NK-92 treated with Interleukin-12 subunit alpha and Interleukin-12 subunit beta, amount 100 ng/mL, for 24 hours (cell line): ENCODE results near the gene CRABP1.
"Not testable (repeated sequence)": the region's sequence is repeated elsewhere in the genome, so short reads cannot be mapped to it uniquely, and the experiment has no call there.

Source experiments
- DNase-seq: peaks from one replicate; lab custom pipeline; 2025; lab: John Stamatoyannopoulos, UW

The CRABP1 gene

DNA sequence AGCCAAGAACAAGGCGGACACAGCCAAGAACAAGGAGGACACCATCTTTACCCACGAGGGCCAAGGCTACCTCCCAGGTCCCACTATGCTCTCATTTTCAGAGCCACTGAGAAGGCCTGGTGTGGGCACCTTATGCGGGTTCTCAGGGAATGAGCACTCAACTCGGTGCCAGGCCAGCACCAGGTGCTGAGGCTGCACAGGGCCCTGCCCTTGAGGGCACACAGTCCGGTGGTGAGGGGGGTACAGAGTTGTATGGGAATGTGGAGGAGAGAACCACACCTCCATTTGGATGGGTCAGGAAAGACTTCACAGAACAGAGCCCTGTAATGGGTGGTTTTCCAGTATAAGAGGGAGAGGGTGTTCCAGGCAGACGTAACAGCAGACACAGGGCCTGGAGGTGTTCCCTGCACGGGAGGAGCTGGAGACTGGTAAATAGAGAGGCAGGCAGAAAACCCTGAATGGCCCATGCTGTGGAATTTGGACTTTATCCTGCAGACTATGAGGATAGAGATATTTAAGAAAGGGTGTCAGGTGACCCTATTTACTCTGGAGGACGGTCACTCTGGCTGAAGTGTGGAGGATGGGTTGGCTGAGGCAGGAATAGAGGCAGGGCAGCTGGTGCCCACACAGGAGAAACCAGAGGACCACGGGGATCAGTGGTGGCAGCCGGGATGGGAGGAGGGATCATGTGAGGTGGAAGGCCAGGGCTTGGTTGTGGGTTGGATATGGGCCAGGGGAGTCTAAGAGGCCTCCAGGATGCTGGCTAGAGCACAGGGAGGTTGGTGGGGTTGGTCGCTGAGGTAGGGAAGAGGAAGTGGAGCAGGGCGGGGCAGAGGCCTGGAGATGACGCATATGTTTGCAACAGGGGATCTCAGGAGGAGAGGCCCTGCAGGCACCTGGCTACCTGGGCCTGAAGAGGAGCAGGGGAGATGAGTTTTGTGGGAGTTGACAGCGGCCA is 34.6 kb downstream of the CRABP1 start:
- no peak for DNase-seq

DNA sequence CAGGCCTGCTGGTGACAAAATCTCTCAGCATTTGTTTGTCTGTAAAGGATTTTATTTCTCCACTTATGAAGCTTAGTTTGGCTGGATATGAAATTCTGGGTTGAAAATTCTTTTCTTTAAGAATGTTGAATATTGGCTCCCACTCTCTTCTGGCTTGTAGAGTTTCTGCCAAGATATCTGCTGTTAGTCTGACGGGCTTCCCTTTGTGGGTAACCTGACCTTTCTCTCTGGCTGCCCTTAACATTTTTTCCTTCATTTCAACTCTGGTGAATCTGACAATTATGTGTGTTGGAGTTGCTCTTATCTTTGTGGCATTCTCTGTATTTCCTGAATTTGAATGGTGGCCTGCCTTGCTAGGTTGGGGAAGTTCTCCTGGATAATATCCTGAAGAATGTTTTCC is 40.0 kb downstream of the CRABP1 start:
- DNase-seq: not testable (repeated sequence)

DNA sequence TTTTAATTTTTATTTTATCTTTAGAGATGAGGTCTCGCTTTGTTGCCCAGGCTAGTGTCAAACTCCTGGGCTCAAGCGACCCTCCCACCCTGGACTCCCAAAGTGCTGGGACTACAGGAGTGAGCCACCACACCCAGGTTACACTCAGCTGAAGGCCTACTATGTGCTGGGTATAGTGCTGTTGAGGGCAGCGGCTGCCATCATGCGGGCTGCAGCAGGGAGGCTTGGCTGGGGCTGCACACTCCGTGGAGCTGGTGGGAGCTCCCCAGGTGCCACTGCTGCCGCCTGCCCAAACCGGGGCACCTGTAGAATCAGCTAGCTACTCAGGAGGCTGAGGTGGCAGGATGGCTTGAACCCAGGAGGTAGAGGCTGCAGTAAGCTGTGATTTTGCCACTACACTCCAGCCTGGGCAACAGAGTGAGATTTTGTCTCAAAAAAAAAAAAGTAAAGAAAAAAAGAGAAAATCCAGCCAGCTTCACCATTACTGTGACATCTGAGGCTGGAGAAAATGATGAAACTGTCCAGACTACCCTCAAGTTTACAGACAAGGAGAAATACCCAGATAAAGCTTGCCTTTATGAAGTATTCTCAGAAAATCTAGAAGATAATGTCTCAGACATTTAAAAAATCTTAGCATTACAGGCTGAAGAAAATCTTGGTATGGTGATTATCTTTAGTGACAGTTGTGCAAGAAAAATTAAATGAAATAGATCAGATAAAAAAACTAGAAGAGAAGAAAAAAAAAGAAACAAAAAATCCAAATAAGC is 42.1 kb downstream of the CRABP1 start:
- no peak for DNase-seq

DNA sequence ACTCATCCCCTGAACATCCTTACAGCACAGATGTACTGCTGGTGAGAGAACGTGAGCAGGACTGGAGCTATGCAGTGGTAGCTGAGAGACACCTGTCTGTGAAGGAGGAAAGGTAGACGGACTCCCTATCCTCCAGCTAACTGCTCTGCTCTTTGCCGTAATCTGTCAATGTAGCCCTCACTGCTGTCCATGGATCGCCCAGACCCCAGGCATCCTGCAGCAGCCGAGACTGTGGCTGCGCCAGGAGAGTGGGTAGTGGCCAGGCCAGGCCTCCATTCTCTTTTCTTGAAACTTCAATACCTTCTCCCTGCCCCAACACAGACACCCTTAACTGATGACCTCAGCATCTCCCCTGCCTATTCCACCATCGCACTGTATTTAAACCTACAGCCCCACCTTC is 44.5 kb downstream of the CRABP1 start:
- DNase-seq: no peak

DNA sequence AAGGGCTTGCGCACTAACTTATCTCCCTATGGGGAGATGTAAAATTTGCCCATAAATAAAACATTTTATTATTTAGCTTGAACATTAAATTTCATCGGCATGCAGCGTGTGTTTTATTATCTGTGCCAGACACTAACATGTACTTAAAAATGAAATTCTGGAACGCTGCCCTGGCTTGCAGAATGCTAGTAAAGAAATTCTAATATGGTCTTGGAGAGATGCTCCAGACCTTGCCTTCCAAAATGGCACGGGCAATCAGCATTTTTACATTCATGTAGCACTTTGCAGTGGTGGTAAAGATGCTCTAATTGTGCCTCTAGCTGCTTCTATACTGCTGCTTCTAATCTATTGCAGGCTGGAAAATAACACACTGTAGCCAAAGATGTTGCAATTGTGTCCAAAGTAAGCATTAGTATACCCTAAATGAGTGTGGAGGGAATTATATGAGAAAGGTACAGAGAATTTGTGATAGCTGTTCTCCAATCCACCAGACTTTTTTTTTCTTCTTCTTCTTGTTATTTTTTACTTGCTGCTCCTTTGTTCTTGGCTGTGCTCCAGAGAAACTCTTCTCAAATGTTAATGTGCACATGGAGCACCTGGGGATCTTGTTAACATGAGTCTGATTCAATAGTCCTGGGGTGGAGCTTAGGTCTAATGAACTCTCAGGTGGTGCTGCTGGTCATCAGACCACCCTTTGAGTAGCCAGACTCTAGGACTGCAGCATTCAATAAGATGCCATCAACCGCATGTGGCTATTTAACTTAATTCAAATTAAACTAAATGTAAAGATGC is 47.3 kb downstream of the CRABP1 start:
- no peak for DNase-seq

DNA sequence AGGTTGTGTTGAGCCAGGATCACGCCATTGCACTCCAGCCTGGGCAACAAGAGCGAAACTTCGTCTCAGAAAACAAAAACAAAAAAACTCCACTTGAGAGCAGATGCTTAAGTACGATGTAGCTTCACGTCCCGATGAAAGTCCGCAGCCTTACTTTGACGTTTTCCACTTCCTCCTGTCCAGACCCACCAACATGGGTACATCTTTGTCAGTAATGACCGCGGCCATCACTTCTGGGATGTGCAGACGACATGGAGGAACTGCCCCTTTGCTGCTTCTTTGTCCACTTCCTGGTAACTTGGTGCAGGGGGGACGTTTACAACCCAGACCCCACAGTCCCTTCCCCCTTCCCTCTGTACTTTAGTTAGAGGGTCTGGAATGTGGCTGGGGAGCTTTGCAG is 48.7 kb downstream of the CRABP1 start:
- no peak for DNase-seq

DNA sequence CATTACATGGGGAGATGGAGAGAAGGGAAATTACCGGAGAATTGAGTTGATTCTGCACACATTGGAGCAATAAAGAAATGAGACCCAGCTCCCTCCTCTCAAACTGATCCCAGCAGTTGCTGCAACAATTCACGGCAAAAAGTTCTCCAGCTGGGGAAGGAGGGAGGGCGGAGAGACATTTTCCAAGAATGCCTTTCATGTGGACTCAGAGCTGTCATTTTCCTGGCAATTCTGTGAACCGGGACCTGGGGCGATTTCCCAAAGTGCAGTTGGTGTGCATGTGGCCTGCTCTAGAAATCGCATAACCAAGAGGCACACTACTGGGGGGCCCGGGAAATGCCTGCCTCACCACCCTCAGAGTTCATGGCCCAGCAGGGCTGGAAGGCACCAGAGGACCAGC is 49.2 kb downstream of the CRABP1 start:
- DNase-seq: no peak

DNA sequence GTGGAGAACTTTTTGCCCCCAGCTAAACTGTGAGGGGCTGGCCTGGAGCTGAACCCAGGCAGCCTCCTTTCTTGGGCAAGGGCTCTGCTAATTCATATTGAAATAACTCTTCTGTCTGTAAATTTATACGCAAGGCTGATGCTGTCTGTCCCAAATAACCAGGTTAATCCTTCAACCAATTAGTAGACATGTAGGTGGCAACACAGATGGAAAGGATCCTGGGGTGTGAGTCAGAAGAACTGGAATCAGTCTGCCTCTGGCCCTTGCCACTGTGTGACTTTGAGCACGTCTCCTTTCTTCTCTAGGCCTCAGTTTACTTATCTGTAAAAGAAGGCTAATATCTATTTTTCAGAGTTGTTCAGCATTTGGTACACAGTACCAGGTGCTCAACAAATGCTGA is 49.6 kb downstream of the CRABP1 start:
- DNase-seq: no peak

DNA sequence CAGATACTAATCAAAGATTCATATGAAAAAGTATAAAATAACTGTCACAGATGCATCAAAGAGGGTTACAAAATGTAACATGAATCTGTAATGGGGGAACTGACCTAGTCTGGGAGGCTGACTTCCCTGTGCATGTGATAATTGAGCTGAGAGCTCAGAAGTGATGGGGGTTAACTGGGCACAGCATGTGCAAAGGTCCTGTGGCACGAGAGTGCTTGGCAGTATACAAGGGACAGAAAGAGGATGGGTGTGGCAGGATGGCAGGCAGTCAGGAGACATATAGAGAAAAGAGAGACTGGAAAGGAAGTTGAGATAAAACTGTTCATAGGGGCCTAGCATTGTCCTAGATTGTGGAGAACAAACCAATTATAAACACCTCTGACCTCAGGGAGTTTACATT is 50.1 kb downstream of the CRABP1 start:
- DNase-seq: no peak

DNA sequence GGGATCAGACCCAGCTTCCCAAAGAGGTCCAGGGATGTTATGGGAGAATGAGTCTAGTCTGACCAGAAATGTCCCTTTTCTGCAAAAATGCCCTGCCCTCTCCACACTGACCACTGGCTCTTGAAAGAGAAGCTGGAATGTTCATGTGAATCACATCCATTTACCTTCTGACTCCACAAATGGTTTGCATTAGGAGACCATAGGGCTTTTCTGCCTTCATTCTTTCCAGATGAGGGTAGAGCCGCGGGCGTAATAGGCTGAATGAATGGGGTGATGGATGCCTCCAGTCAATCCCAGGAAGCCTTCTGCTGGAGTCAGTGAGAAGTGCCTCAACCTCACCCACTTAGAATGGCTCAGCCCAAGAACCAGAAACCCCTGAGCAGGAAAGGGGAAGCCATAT is 50.7 kb downstream of the CRABP1 start:
- DNase-seq: no peak

DNA sequence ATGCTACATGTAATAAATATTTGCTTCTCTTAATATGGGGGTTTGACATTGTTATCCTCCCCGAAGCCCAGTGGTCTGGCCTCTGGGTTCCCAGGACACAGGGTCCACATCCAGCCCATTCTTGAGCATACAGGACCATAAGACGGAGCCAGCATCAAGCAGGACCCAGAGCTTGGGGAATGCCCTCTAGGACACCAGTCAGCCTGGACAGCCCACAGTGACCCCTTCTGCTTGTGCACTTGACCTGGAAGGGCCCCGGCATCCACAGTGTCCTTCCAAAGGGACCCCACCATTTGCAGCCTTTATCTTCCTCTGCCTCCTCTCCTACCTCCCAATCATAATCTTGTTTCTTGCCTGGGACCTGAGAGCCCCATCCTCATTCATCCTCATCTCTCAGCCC is 51.6 kb downstream of the CRABP1 start:
- no peak for DNase-seq

DNA sequence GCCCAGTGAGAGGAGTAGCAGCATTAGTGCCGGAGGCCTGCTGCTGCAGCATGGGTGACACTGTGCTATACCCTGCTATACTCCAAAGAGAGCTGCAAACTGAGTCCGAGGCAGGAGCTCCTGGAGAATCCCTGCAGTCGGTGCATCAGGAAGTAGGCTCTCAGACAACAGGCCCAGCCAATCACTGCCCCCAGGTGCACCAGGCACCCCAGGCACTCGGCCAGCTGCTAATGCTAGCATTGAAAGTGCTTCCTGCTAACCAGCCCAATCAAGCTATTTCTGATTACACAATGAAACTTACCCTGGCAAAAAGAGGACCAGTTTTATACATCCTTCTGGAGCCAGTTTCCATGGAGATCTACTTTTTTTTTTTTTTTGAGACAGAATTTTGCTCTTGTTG is 52.3 kb downstream of the CRABP1 start:
- no peak for DNase-seq

DNA sequence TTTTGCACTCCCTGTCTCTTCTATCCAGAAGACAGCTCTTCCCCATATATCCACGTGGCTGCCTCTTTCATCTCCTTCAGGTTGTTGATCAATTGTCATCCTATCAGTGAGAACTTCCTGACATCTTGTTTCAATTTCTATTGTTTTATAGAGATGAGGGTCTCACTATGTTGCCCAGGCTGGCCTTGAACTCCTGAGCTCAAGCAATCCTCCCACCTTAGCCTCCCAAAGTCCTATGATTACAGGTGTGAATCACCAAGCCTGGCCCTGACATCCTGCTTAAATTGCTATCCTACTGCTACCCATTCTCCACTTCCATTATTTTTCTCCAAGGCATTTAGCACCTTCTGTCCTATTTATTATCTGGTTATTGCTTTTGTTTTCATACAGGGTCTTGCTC is 53.0 kb downstream of the CRABP1 start:
- DNase-seq: no peak

DNA sequence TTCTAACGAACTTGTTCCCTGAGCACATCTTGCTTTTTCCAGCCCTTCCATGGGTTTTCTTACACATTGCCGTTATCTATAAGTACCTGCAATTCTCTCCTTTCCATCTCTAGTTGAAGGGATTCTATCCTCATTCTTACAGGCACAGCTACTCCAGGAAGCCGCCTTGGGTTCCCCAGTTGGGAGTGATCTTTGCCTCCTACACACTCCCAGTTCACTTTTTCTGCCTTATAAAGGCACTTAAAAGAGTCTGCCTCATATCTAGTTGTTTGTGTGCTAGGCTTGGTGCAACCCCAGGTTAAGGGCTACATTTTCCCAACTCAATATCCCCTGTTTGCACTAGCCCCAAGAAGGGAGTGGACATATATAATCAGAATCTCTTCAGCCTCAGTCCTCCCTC is 53.9 kb downstream of the CRABP1 start:
- DNase-seq: no peak

DNA sequence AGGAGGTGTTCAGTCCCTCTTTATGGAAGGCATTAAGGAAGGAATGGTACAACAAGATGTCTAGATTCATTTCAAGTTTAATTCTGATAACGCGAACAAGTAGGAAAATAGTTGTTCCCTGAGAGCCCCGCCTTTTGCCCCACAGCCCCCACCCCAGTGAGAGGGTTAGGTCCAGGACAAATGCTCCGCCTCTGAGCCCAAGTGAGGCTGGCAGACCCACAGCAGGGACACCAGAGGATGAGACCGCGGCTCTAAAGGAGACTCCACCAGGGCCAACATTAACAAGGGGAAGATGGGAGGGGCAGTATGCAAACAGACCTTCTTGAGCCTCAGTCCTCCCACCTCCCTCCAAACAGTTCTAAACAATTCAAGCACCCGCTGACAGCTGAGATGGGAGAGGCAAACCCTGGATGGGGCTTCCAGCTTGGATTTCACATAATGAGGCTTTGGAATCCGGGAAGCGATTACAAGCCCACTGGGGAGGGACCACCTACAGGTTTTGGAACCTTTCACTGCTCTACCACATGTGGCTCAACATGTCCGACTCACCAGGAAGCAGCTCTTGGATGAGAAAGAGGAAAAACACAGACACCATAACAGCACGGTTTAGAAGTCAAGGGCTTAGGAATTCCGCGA is 54.9 kb downstream of the CRABP1 start:
- no peak for DNase-seq

DNA sequence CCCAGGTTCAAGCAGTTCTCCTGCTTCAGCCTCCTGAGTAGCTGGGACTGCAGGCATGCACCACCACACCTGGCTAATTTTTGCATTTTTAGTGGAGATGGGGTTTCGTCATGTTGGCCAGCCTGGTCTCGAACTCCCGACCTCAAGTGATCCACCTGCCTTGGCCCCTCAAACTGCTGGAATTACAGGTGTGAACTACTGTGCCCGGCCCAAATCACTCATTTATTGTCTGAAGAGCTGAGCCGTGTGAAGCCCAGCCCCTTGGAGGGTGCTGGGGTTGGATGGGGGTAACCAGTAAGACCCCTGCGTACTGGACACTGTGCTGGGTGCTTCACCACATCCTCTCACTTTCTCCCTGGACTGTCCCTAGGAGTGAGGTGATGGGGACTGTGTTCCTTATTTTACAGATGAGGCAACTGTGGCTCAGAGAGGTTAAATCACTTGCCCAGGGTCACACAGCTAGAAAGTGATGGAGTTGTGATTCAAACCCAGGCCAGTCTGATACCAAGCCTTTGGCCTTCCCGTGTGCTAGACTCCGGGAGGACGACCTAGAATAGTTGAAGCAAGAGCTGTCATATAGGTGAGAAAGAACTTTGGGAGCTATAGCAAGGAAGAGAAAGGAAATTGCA is 56.1 kb downstream of the CRABP1 start:
- DNase-seq: no peak

DNA sequence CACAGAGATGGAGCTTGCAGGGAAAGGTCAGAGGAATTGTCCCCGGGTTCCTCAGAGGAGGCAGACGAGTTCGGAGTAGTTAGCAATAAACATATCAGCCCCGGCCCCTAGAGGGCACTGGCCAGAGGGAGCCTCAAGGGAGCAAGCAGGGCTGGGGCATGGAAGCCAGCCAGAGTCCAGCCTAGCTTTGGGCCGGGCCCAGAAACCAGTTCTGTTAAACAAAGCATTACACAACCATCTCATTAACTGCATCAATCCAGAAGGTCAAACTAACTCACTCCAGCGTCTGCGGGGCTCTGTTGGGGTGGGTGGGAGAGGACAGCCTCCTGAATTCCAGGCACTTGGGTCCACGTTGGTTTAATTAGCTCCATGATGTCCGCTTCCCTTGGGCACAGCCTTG is 56.8 kb downstream of the CRABP1 start:
- DNase-seq: no peak

DNA sequence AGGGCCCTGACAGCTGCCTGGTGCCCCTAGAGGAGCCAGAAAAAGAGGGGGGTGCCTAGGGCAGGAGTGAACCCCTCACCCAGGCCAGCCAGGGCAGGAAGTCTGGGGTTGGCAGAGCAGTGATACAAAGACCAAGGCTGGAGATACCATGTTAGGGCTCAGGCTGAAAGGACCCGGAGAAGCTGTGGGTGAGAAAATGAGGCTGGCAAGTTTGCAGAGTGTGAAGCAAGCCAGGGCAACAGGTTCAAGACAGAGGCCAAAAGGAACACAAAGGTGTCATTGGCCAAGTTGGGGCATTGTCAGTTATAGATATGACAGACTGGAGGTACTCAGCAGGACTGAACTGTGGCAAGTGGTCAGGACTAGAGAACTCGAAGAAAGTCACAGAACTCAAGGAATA is 57.2 kb downstream of the CRABP1 start:
- DNase-seq: no peak
